ENCODE measurements around the gene SLC22A2.
"Not testable (repeated sequence)": the region's sequence is repeated elsewhere in the genome, so short reads cannot be mapped to it uniquely, and the experiment has no call there.

DNA sequence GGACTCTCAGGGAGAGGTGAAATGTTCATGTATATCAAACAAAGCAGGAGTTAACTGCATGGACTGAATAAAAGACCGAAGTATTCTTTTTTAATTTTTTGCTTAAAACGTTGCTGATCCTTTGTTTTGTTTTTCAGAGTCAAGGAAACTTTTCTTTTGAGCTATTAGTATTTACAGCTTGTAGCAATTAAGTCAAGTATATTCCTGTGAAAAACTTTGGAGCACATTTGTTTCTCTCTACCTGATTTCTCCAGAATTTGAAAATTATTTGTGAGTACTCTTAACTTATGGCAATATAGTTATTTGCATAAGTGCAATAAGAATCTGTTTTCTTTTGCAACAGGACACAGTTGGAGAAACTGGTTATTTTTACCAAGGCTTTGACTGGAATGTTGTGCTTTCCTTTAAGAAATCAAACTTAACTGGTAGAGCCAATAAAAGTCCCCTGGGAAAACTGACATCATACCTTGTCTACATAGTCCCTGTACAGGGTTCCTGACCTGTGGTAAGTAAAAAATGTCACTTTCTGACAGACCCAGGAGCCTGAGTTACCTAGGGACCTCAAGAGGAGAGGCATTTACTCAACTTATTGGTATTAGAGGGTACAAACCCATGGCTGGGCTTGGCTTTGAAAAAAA is 22.3 kb downstream of the SLC22A2 start:
- TF ChIP-seq, protein P1, sequence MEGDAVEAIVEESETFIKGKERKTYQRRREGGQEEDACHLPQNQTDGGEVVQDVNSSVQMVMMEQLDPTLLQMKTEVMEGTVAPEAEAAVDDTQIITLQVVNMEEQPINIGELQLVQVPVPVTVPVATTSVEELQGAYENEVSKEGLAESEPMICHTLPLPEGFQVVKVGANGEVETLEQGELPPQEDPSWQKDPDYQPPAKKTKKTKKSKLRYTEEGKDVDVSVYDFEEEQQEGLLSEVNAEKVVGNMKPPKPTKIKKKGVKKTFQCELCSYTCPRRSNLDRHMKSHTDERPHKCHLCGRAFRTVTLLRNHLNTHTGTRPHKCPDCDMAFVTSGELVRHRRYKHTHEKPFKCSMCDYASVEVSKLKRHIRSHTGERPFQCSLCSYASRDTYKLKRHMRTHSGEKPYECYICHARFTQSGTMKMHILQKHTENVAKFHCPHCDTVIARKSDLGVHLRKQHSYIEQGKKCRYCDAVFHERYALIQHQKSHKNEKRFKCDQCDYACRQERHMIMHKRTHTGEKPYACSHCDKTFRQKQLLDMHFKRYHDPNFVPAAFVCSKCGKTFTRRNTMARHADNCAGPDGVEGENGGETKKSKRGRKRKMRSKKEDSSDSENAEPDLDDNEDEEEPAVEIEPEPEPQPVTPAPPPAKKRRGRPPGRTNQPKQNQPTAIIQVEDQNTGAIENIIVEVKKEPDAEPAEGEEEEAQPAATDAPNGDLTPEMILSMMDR (optimal IDR thresholded peaks at IDR 0.05 in 1 of 3, IDR thresholded peaks at IDR 0.05 in 1 of 3, conservative IDR thresholded peaks at IDR 0.05 in 1 of 3; ENCODE audit: extremely low read depth in 1 of 3, insufficient read depth in 2 of 3, low read length in 3 of 3): not testable (repeated sequence)
- not testable (repeated sequence) for TF ChIP-seq EZH2 (IDR thresholded peaks at IDR 0.05; ENCODE audit: low read length)

All from keratinocyte (primary cell).